GM18861 (cell line): ENCODE data around the gene CAB39L.

Source experiments
- ATAC-seq: cut with Tn5 transposase; IDR thresholded peaks from one replicate; pipeline ENCODE4 v1.9.1; 2021; ENCODE audit not compliant: unreplicated experiment

Gene CAB39L

DNA sequence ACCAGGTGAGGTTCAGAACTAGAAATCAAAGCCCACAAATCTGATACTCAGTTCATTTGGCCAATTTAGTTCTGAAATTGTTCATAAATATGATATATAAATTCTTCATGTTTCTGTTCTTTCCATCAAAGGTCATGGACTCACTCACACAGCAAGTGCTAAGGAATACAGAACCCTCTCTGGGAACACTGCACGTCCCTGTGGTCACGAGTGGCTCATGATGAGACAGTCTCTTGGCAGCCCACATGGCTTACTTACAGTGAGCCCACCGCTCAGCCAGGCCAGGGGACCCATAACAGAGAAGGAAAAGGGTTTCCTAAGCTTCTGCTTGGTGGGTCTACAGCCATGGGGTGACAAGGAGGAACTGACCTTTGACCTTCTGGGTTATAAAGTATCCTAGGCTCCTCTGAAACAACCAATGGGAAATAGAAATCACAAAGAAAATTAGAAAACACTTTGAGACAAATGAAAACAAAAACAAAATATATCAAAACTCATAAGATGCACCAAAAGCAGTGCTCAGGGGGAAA is 128.8 kb downstream of the CAB39L start:
- ATAC-seq = no peak

DNA sequence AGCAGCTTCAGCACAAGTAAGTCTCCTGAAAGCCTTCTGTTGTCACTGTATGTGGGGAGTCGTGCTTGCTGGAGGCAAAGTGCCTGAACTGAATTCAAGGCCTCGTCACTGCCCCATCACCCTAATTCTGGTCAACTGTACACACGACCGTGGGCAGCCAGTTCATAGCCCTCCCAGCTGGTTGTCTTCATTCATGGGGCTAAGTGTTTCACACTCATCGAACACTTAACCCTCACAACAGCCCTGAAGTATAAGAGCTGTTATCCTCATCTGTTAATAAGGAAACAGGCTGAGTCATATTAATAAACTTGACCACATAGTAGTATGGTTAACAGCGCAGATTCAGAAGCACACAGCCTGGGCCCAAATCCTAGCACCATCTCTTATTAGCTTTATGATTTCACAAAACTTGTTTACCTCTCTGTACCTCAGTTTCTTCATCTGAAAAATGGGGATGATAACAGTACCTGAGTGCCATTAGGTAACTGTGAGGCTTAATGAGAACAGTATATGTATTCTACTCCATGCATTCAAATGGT is 129.5 kb downstream of the CAB39L start:
- no peak for ATAC-seq

DNA sequence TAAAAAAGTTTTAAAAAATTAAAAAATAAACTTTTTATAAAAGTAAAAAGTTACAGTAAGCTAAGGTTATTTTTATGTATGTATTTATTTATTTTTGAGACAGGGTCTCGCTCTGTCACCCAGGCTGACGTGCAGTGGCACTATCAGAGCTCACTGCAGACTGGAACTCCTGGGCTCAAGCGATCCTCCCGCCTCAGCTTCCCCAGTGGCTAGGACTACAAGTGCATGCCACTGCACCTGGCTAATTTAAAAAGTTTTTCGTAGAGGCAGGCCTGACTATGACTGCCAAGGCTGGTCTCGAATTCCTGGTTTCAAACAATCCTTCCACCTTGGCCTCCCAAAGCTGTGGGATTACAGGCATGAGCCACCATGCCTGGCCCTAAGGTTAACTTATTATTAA is 132.0 kb downstream of the CAB39L start:
- ATAC-seq = no peak

DNA sequence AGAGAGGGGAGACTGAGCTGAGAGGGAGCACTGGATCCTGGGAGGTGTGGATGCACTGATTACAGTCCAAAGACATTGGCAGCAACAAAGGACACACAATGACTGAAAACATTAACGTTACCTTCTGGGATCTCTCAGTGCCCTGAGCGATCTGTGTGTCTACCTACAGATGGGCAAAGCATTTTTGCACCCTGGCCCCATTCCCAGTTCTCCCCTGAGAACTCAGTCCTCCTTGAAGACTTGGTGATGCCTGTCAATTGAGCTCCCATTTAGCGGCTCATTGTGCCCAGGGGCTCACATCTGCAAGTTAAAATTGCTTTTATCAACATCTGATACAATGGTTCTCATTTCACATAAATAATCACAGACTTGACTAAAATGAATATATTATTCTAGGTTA is 133.6 kb downstream of the CAB39L start:
- ATAC-seq = no peak

DNA sequence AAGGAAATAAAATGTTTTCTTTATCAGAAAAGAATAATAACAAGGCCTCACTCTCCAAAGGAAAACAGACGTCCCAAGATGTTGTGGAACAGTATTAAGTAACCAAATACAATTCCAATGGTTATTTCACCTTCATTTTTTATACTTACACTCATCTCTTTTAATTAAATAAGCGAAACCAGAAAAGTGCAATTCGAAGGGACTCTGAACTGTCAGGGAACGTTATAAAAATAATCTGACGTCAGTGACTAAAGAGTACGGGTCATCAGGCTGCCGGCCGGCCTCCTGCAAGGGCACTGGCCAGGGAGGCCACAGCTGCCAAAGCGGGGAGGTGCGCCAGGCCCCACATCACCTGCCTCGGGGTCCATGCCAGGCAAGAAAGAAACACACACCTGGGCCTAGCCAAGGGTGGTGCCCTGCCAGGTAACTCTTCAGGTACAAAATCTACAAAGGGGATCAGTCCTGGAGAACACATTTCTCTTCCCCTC is 134.9 kb downstream of the CAB39L start:
- ATAC-seq = no peak

DNA sequence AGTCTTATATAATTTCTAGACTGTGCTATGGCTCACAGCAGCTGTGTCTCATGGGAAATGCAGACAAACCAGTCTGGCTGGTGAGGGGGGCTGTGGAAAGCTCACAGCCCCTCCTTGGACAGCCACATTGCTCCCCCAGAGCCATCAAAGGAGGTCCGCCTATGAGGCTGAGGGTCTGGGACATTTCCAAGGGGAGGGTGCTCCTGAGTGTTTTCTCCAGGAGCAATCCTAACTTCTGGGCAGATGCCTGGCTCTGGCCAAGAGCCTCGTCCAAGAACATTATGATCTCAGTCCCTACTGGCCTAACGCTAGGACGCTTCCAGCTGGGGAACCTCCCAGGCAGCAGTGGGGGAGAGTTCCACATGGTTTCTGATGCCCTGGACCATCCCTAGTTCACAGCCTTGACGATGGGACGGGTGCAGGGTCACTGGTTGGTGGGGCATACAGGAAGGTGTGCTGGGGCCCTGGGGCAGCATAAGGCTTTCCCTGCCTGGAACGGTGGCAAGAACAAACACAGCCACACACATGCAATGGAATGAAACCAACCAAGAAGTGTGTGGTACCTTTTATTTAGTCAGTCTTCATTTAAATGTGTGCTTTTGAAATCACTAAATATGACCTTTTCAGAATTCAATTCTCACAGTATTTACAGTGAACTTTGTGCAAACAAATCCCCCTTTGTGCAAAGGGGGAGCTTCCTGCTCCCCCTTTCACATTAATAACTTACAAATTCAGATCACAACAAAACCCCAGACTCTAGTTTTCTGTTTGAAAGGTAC is 135.6 kb downstream of the CAB39L start:
- ATAC-seq = no peak

DNA sequence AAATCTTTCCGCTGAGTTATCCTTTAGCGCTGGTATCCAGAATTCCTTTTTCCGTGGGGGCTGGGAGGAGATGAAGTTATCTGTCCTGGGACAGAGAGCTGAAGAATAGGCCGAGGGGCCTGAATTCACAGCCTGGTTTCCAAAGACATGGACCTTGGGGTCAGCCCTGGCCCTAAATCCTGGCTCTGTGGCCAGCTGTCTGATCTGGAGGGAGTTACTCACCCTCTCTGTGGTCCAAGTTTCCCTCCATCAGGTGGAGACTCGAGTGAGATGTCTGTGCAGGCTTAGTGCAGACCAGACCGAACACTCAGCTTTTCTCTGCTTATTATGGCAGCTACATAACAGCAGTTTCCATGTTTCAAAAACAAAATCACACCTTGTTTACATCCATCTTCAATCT is 136.5 kb downstream of the CAB39L start:
- ATAC-seq = no peak

DNA sequence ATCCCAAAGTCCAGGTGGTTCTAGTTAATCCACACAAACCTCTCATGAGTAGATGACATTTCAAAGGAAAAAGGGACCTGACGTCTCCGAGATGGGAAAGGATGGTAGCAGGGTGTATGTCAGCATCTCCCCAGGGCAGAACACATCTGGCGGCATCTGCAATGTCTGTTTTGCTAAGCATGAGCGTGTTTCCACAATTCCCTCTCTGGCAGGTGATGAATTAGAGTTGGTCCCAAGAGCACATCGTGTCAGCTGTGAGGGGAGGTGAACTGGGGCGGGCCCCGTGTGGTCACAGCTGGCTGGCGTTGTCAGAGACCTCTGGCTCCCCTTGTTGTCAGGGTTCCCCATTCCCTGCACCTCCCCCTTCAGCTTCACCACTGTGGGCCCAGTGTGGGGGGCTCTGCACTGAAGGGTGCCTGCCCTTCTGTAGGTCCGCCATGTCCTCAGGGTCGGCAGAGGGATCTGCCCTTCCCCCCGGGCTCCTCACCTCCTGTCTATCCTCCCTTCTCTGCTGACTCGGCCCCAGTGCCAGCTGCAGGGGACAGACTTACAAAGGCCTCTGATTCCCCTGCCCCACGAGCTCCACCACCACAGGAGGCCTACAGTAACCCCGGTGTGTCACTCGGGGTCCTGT is 138.0 kb downstream of the CAB39L start:
- ATAC-seq = no peak

DNA sequence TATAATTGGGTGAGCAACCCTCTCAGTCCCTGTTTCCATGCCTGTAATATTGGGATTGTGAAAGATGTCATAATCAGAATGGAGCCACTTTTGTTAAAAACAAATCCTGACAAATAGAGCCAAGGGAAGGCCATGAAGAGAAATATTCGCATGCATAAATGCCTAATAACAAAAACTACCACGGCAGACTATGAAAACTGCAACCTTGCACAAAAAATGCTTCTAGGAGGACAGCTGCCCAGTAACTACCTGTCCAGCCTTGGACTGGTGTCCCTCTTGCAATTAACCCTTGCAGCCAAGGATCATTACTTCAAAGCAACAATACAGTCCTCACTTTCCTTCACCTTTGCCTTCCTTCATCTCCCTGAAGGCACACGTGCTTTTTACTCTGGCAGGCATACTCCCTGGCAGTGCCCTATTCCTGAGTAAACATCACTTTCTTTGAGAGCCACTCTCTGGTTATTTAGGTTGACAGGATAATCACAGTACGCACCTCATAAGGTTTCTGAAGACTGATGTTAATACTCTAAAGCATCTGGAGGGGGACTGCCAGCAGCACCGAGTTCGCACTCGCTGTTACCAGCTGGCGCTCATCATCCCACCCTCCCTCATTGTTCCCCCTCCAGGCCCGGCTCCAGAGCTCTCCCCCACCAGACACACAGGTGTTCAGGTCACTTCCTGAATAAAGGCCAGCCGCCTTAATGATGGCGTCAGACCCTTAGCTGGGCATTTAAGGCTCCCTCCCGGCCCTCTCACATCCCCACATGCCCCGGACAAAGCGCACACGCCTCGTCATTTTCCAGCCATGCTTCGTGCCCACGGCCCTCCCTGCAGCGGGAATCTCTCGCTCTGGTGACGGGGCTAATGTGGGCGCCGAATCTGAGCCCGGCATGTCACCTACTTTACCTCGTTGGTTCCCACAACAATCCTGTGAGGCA is 138.8 kb downstream of the CAB39L start:
- no peak for ATAC-seq

DNA sequence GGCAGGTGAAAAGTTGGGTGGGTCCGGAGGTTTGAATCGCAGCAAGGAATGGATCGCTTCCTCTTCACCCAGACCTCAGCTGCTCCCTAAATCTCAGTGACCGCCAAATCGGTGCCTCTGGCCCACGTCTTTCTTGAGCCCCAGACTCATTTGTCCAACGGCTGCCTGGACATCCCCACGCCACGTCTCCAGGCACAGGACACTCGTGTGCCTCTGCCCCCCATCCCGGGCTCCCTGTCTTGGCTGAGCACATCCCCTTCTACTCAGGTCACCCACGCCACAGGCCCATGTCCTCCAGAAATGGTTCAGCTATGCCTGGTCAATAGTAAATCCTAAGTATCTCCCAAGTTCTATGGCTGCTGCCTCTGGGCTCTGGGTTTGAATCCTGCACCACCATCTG is 139.5 kb downstream of the CAB39L start:
- no peak for ATAC-seq

DNA sequence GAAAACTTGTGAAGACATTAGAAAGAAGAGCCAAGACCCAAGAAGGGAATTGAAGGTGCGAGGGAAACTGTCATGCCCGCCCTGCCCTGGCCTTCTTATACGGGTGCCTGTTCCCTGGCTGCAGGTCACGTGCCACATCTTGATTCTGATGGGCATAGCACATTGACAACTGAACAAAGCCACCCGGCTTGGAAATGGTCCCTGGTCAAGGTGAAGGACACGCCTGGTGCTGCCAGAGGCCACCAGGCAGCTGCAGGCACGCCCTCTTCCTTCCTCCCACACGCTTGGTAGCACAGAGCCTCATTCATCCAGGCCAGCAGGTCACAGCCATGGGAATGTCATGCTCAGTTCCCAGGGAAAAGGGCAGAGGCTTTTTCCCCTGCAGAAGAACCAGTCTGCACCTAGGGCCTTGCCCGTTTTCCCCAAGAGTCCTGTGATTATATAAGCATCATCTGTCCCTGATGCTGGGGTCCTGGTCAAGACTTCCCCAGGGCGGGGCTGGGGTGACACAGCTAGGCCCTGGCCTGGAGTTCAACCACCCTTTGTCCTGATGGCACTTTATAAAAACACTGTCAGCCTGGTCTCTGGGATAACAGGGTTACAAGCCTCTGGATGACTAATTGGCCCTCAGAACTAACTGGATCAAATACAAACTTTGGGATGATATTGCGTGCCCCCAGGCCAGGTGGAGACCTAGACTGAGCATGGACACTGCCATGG is 140.2 kb downstream of the CAB39L start:
- ATAC-seq = no peak

DNA sequence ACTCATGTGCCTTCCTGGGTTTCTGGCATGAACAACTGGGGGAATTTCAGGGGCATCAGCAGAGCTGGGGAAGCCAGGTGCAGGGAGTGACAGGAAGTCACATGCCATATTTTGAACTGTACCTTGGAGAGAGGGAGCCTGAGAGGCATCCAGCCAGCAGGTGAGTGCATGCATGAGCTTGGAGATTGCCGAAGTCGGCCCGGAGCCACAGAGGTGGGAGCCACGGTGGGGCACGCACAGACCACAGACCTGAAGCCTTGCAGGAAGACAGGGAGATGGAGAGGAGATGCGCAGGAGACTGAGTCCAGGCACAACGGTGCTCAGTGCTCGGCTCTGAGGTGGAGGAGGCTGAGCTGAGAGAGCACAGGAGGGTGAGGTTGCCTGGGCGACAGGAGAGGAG is 141.0 kb downstream of the CAB39L start:
- no peak for ATAC-seq

DNA sequence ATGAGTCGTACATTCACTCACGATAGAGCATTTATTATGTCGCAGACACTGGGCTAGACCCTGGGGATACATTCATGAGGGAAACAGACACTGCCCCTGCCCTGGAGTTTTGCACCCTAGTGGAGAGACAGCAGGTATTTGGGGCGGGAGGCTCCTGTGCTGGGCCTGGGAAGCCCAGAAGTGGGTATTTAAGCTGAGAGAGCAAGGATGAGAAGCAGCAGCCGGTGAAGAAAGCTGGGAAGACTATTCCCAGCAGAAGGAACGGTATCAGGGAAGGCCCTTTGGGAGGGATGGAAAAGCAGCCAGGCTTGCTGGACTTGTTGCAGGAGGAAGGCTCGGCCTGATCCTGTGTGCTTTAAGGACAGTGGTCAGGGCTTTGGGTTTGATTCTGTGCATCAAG is 141.6 kb downstream of the CAB39L start:
- no peak for ATAC-seq

DNA sequence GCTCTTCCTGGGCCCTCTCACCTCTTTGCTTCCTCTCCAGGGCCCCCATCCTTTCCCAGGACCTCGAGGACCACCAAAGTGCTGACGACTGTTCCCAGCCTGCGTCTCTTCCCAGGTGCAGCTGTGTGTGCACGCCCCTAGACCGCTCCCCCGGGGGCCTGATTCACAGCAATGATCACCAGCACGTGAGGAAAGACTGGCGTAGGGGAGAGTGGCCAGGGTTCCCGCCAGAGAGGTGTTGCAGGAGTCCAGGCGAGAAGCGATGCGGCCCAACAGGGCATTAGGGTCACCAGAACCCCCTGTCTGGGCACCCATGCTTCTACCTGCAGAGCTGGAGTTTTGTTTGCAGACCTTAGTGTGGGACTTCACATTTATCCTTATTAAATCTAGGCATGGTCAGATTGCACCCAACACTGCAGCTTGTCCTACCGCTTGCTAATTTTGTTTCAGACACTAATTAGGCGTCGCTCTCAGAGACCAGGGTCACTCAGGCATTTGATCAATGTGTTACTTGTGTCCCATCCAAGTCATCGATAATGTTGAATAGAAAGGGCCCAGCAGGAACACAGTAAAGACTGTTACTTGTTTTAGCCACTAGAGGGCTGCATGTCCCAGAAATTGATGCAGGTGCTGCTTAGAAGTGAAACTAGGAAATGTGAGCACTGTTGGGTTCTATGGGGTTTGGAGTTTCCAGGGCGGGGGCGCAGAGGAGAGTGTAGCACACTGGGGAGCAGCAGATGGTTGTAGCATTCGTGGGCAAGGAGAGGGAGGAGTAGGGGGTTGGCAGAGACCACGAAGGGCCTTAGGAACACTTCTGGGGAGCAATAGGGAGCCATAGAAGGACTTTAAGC is 142.9 kb downstream of the CAB39L start:
- ATAC-seq = peak; percentile 95

DNA sequence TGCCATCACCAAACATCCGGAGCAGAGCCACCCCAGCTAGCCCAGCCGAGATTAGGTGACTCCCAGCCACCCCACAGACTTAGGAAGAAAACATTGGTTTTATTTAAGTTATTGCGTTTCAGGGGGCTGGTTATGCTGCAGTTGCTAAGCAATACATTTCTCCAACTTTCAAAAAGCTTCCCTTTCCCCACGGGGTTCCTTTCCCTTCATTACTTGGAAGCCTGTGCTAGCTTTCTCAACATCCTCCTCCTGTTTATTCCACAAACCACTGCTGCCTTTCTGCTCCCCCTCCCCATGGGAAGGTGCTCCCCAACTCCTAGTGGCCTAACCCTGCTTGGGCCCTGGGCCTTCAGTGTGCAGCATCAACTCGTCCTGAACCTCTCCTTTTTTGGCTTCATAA is 143.6 kb downstream of the CAB39L start:
- ATAC-seq = no peak

DNA sequence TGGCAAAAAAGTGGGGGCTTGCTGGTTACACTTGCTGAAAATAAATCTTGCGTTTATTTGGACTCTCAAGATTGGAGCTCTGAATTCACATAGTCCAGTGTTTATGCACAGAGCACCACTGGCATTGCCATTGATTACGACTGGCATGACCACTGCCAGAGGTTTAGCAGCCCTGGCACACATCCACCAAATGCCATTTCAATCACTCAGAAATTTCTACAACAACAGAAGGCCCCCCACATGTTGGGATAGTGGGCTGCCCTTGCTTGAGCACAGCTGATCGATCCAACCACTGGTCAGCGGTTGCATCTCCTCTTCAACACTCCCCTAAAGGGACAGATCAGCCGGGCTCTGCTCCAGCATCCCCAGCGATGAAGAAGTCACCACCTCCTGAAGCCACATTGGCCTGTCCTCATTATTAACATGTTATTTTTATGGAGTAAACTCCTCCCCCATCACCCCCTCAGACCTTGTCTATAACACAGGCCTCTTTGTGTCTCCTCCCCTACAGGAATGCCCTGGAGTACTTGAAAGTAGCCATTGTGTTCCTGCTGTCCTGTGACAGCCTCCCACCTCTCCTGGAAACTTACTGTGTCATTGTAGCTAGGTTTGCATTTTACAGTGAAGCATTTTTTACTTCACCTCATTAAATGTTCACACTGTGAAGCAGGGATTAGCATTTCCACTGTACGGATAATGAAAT is 144.8 kb downstream of the CAB39L start:
- no peak for ATAC-seq

DNA sequence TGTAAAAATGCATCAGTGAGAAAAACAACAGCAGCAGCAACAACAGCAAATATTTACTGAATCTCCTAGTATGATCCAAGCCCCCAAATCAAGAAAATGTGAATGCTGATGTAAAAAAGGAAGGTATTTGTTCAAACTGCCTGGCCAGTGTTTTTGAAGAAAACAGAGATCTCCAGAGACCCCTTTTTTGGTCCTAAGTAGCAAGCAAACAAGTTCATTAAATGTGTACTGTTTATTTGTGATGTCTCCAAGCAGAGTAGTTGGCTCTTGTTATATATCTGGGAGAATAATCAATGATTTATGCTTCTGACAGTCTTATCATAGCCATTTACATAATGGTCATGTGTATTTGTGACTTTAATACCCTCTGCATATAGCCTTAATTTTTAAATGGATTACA is 145.4 kb downstream of the CAB39L start:
- ATAC-seq = no peak

DNA sequence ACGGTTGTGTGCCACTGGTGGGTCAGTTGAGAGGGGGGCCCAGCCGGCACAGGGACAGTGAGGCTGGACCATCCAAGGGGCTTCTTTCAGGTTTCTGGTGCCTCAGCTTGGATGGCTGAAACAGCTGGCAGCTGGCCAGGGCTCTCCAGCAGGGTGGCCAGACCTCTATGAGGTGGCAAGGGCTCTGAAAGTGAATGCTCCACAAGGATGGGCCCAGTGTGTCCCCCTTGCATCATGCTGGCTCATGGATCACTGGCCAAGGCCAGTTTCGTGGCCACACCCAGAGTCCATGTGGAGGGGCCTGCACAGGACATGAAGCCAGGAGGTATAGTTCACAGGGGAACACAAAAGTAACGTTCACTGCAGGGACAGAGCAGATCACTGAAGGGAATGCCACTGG is 146.5 kb downstream of the CAB39L start:
- ATAC-seq = no peak

DNA sequence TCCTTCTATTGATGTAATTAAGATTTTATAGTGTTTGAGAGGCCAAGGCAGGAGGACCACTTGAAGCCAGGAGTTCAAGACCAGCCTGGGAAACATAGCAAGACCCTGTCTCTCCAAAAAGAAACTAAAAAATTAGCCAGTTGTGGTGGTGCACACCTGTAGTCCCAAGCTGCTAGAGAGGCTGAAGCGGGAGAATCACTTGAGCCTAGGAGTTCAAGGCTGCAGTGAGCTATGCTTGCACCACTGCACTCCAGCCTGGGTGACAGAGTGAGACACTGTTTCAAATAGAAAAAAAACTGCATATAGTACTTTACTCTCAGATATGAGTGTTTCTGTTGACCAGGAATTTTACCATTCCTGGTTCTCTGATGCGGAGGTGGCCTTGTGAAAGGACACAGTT is 147.2 kb downstream of the CAB39L start:
- no peak for ATAC-seq
